T-helper 22 cell (primary cell): ENCODE results near the gene ANKRD53.
"Not testable (repeated sequence)": the region's sequence is repeated elsewhere in the genome, so short reads cannot be mapped to it uniquely, and the experiment has no call there.

Experiments used
- DNase-seq: peaks from one replicate; pipeline ENCODE4 v3.0.0-alpha.2; 2020; ENCODE audit warnings: low read depth

ANKRD53 gene

DNA sequence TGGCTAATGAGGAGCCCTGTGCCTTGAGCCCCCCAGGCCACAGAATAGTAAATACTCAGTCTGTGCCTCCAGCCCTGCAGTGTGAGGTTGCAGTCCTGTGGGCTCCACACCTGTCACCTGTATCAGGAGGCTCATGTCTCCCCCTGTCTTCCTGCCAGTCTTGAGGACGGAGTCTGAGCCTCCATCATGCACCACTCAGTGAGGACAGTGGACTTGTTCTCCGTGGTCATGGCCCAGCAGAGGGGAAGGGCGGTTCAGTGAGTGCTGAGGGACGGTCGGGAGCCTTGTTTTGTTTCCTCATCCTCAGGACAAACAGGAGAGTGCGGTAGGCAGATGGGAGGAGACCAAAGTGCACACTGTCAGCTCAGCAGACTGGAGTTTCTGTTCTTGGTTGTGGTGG is 33.4 kb downstream of the ANKRD53 start:
- not testable (repeated sequence) for DNase-seq

DNA sequence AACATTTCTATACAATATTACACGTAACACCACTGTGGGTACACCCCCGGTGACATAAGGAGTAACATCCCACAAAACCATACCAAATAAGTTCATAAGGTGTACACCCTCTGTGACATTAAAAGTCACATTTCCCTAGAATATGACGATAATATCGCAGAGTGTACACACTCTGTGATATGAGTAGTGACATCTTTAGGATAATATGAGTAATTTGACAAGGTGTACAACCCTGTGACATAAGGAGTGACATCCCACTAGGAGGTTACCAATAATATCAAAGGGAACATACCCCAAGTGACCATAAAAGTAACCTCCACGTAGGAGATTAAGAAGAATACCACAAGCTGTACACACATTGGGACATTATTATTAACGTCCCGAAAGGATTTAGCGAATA is 40.2 kb downstream of the ANKRD53 start:
- DNase-seq: no peak

DNA sequence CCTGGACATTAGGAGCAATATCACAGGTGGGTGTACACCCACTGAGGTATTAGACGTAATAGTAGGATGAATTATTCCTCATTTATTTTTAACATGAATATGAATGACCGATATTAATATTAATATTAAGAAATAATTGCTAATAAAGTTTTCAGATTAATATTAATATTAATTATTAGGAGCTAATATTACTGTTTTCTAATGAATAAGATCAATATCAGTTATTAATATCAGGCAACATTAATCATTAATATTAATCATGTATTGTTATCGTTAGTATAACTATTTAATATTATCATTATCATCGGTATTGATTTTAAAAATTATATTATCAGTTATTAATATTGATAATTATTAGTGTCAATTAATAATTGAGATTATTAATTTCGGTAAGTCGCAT is 41.6 kb downstream of the ANKRD53 start:
- not testable (repeated sequence) for DNase-seq

DNA sequence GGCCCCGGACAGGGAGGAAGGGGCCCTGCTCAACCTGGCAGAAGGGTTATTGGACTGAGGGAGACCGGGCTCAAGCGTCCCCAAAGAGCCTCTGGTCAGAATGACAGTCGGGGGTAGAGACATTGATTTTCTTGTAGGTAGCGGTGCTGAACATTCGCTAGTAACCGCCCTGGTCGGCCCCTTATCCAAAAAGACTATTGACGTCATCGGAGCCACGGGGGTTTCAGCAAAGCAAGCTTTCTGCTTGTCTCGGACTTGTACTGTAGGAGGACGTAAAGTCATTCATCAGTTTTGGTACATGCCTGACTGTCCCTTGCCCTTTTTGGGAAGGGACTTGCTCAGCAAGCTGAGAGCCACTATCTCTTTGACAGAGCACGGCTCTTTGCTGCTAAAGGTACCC is 43.0 kb downstream of the ANKRD53 start:
- not testable (repeated sequence) for DNase-seq

DNA sequence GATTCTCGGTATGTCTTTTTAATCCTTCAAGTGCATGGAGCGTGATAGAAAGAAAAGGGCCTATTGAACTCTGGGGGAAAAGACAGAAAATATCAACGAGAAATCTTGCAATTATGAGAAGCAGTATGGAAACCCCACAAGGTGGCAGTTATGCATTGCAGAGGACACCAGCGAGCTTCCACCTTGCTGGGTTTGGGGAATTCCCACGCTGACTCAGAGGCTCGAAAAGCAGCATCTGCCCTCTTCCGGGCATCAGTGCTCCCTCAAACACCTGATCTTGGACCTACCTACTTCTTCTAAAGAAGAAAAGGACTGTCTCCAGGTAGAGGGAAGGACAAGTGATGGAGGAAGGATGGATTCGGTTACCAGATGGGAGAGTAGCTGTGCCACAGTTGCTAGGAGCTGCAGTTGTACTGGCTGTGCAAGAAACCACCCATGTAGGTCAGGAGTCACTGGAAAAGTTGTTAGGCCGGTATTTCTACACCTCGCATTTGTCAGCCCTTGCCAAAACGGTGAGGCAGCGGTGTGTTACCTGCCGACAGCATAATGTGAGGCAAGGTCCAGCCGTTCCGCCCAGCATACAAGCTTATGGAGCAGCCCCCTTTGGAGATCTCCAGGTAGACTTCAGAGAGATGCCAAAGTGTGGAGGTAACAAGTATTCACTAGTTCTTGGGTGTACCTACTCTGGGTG is 45.3 kb downstream of the ANKRD53 start:
- DNase-seq: peak; percentile 39
